Liver (tissue), 9 donors: Measurements from ENCODE around the gene CTNNA2. TPM values are rescaled to one million over a fixed set of nuclear protein-coding genes. Genes with fewer than 3 reads are reported as not detected.

Experiments
- DNase-seq: peaks from one replicate; pipeline ENCODE4 v3.0.0-alpha.2; 2017; ENCODE audit warnings: low spot score
- H3K27ac ChIP-seq, 2 donors: one replicate each; pipeline ENCODE4 v1.7.0; 2013; ENCODE audit warnings: inconsistent platforms in 2 of 2, low read length in 2 of 2, control low read depth in 1 of 2, low read depth in 1 of 2, mild to moderate bottlenecking in 1 of 2
- H3K27me3 ChIP-seq, 4 donors: one replicate each; pipeline versions ENCODE4 v1.6.1 to v1.7.0; 2013; ENCODE audit warnings: low read length in 3 of 4, inconsistent platforms in 1 of 4, mild to moderate bottlenecking in 1 of 4, moderate library complexity in 1 of 4; ENCODE audit not compliant: control insufficient read depth in 4 of 4, insufficient read depth in 4 of 4
- H3K36me3 ChIP-seq, 4 donors: one replicate each; pipeline versions ENCODE4 v1.6.1 to v1.7.0; 2013; ENCODE audit warnings: low read length in 3 of 4, mild to moderate bottlenecking in 3 of 4, low read depth in 1 of 4, moderate library complexity in 1 of 4; ENCODE audit not compliant: control insufficient read depth in 4 of 4, insufficient read depth in 3 of 4
- H3K4me1 ChIP-seq, 4 donors: one replicate each; pipeline versions ENCODE4 v1.6.1 to v1.7.0; 2013; ENCODE audit warnings: low read length in 3 of 4, mild to moderate bottlenecking in 3 of 4, moderate library complexity in 1 of 4; ENCODE audit not compliant: control insufficient read depth in 4 of 4, insufficient read depth in 4 of 4
- H3K4me3 ChIP-seq, 3 donors: one replicate each; pipeline versions ENCODE4 v1.6.1 to v1.7.0; 2013; ENCODE audit warnings: low read length in 3 of 3, control low read depth in 1 of 3, low read depth in 1 of 3, mild to moderate bottlenecking in 1 of 3
- H3K9ac ChIP-seq, 2 donors: one replicate each; pipeline ENCODE4 v1.7.0; 2013; ENCODE audit warnings: low read length in 2 of 2, mild to moderate bottlenecking in 2 of 2, moderate library complexity in 2 of 2, control low read depth in 1 of 2, low read depth in 1 of 2
- H3K9me3 ChIP-seq, 4 donors: one replicate each; pipeline versions ENCODE4 v1.6.1 to v1.7.0; 2013; ENCODE audit warnings: low read length in 3 of 4; ENCODE audit not compliant: control insufficient read depth in 4 of 4
- ATF3 ChIP-seq: IDR thresholded peaks from 2 replicates; pipeline ENCODE4 v1.6.1; 2016; ENCODE audit warnings: antibody characterized with exemption
- EGR1 ChIP-seq, 2 donors: IDR thresholded peaks; 2 replicates each; pipeline ENCODE4 v1.6.1; 2016 to 2018; ENCODE audit warnings: antibody characterized with exemption in 2 of 2, low read depth in 2 of 2
- FOXA1 ChIP-seq: IDR thresholded peaks from 2 replicates; pipeline ENCODE4 v1.6.1; 2016; ENCODE audit warnings: antibody characterized with exemption
- FOXA2 ChIP-seq: IDR thresholded peaks from 2 replicates; pipeline ENCODE4 v1.6.1; 2016; ENCODE audit warnings: antibody characterized with exemption
- GABPA ChIP-seq, 2 donors: IDR thresholded peaks in 1 of 2; conservative IDR thresholded peaks in 1 of 2; 2 replicates each; pipeline ENCODE4 v1.6.1; 2016; ENCODE audit warnings: antibody characterized with exemption in 2 of 2, mild to moderate bottlenecking in 1 of 2, moderate library complexity in 1 of 2
- HNF4G ChIP-seq: IDR thresholded peaks from 2 replicates; pipeline ENCODE4 v1.6.1; 2016; ENCODE audit warnings: antibody characterized with exemption
- JUND ChIP-seq, 2 donors: IDR thresholded peaks; 2 replicates each; pipeline ENCODE4 v1.6.1; 2016; ENCODE audit warnings: antibody characterized with exemption in 2 of 2
- NR2F2 ChIP-seq: IDR thresholded peaks from 2 replicates; pipeline ENCODE4 v1.6.1; 2016; ENCODE audit warnings: antibody characterized with exemption
- RAD21 ChIP-seq, 2 donors: IDR thresholded peaks; 2 replicates each; pipeline ENCODE4 v1.6.1; 2016; ENCODE audit warnings: antibody characterized with exemption in 2 of 2, mild to moderate bottlenecking in 2 of 2
- REST ChIP-seq: IDR thresholded peaks from 2 replicates; pipeline ENCODE4 v1.6.1; 2016; ENCODE audit warnings: antibody characterized with exemption, mild to moderate bottlenecking
- RXRA ChIP-seq, 2 donors: IDR thresholded peaks; 2 replicates each; pipeline ENCODE4 v1.6.1; 2017 to 2018; ENCODE audit warnings: antibody characterized with exemption in 2 of 2, mild to moderate bottlenecking in 1 of 2
- TAF1 ChIP-seq: conservative IDR thresholded peaks from 2 replicates; pipeline ENCODE4 v1.6.1; 2016; ENCODE audit warnings: antibody characterized with exemption, mild to moderate bottlenecking
- YY1 ChIP-seq: IDR thresholded peaks from 2 replicates; pipeline ENCODE4 v1.6.1; 2016; ENCODE audit warnings: antibody characterized with exemption, mild to moderate bottlenecking
- WGBS: extraction: QIAGEN DNeasy Blood & Tissue Kit; methylation state at CpG from one replicate; pipeline ENCODE4 v1.1.7; 2013; 5-methylcytosine and 5-hydroxymethylcytosine counted together
- polyA plus RNA-seq, 2 donors: library from polyadenylated mRNA; stranded (reverse) in 1 of 2; unstranded in 1 of 2; fragments of 200-250 nt in 1 of 2; fragments of >200 nt in 1 of 2; fragmentation: Nextera tagmentation in 1 of 2; extraction: Ambion mirVana in 1 of 2; gene quantifications; one replicate each; pipeline versions ENCODE4 v1.2.1 to v1.2.3, GENCODE V29; 2013 to 2015
- total RNA-seq, 2 donors: library from RNA; depleted of rRNA; stranded (reverse); fragments of >200 nt; gene quantifications; one replicate each; pipeline ENCODE4 v1.2.3, GENCODE V29; 2014
- TF ChIP-seq, protein P1 (sequence below): fragments of 150-350 bp; IDR thresholded peaks from 2 replicates; pipeline ENCODE4 v1.5.1; 2017; ENCODE audit warnings: improper control_type of control experiment, low read depth, low read length; ENCODE audit not compliant: missing input control
- TF ChIP-seq, protein P2 (sequence below): IDR thresholded peaks from 2 replicates; pipeline ENCODE4 v1.6.1; 2016; ENCODE audit warnings: antibody characterized with exemption
- donor health status: healthy.
- donor health status: healthy.
- donor health status: healthy.
- donor health status: healthy.
- donor health status: healthy.

The CTNNA2 gene
- total and polyA plus RNA-seq, 4 donors = 0.05 TPM; not detected in 3

GRCh38 chr2:80621656-80622055, 1108.8 kb downstream of the CTNNA2 start:
- Histone ChIP-seq H3K27me3 (no peaks in the 10 kb centered on the region), H3K4me3 (no peak overlapping the region), H3K27ac (no peak overlapping the region), H3K9ac (no peak overlapping the region), H3K36me3 (no peaks in the 10 kb centered on the region), H3K9me3 (no peaks in the 10 kb centered on the region), H3K4me1 (no peaks in the 10 kb centered on the region)
- TF ChIP-seq GABPA (IDR thresholded peaks at IDR 0.05 in 1 of 2, conservative IDR thresholded peaks at IDR 0.05 in 1 of 2) (no peak), YY1 (no peak), JUND (IDR thresholded peaks at IDR 0.05) (no peak), RAD21 (IDR thresholded peaks at IDR 0.05) (no peak), NR2F2 (no peak), FOXA1 (no peak), REST (no peak), FOXA2 (no peak)
- TF ChIP-seq, protein P1, sequence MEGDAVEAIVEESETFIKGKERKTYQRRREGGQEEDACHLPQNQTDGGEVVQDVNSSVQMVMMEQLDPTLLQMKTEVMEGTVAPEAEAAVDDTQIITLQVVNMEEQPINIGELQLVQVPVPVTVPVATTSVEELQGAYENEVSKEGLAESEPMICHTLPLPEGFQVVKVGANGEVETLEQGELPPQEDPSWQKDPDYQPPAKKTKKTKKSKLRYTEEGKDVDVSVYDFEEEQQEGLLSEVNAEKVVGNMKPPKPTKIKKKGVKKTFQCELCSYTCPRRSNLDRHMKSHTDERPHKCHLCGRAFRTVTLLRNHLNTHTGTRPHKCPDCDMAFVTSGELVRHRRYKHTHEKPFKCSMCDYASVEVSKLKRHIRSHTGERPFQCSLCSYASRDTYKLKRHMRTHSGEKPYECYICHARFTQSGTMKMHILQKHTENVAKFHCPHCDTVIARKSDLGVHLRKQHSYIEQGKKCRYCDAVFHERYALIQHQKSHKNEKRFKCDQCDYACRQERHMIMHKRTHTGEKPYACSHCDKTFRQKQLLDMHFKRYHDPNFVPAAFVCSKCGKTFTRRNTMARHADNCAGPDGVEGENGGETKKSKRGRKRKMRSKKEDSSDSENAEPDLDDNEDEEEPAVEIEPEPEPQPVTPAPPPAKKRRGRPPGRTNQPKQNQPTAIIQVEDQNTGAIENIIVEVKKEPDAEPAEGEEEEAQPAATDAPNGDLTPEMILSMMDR = no peak
- WGBS = 49% methylated on average over 3 of the region's 3 CpGs
- DNase-seq = no peak

DNA sequence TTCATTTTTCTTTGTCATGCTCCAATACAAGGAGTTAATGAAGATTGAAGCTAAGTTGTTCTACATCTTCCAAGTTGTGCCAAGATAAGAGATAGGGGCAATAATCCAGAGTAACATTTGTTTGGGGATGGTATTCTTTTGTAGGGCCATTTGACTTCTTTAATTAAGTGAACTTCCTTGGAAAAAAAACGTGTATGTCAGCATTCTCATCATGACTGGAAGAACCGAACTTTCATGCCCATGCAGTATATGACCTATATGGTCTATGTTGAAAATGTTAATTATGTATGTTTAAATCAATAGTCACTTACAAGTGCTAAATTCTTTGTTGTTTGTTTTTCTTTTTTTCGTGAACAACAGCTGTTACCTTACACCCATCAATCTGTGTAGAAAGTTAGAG, 1111.2 kb downstream of the CTNNA2 start:
- no peaks in the 10 kb centered on the region for H3K4me1 ChIP-seq
- H3K4me3 ChIP-seq = no peak overlapping the region
- 37% methylated on average over 3 of the region's 3 CpGs for WGBS
- no peaks in the 10 kb centered on the region for H3K36me3 ChIP-seq
- DNase-seq = no peak
- peaks cover 0 to 3% (median 0%) of the 10 kb centered on the region in 4 donors for H3K9me3 ChIP-seq
- no peak overlapping the region for H3K27ac ChIP-seq
- H3K9ac ChIP-seq = no peak overlapping the region
- H3K27me3 ChIP-seq = no peaks in the 10 kb centered on the region
- TF ChIP-seq, protein P2, sequence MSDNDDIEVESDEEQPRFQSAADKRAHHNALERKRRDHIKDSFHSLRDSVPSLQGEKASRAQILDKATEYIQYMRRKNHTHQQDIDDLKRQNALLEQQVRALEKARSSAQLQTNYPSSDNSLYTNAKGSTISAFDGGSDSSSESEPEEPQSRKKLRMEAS = no peak
- no peak for TF ChIP-seq NR2F2
- no peak for TF ChIP-seq EGR1 (IDR thresholded peaks at IDR 0.05; ENCODE audit: low read depth in 2 of 2)

- Histone ChIP-seq H3K4me3 (no peak overlapping the region), H3K27me3 (no peaks in the 10 kb centered on the region), H3K9ac (no peak overlapping the region), H3K27ac (no peak overlapping the region), H3K9me3 (no peaks in the 10 kb centered on the region), H3K36me3 (no peaks in the 10 kb centered on the region), H3K4me1 (no peaks in the 10 kb centered on the region)
- WGBS = 60% methylated on average over 4 of the region's 4 CpGs
- DNase-seq = no peak
- TF ChIP-seq, protein P2 = no peak
- TF ChIP-seq HNF4G = no peak
- TF ChIP-seq TAF1 = no peak
- no peak for TF ChIP-seq FOXA2
- no peak for TF ChIP-seq ATF3
- no peak for TF ChIP-seq RXRA (IDR thresholded peaks at IDR 0.05)
- no peak for TF ChIP-seq FOXA1
- TF ChIP-seq, protein P1 = no peak
Observed at GRCh38 chr2:80634590-80634989, 1121.7 kb downstream of the CTNNA2 start.
